K562 (cell line): ENCODE results near the gene FGGY. TPM values are rescaled to one million over a fixed set of nuclear protein-coding genes. Genes with fewer than 3 reads are reported as not detected.

Source experiments
- BCOR ChIP-seq: fragments of 450-650 bp; IDR thresholded peaks from 2 replicates; pipeline ENCODE4 v1.6.1; 2016
- CBFB ChIP-seq: sonication (generic); formaldehyde crosslinking; IDR thresholded peaks from 2 replicates; pipeline ENCODE4 v1.4.0; 2020; ENCODE audit warnings: mild to moderate bottlenecking, missing genetic modification reagents
- DNMT1 ChIP-seq: fragments of 450-650 bp; IDR thresholded peaks from 2 replicates; pipeline ENCODE4 v1.6.1; 2016; ENCODE audit warnings: antibody characterized with exemption, mild to moderate bottlenecking
- GATA2 ChIP-seq: sonication (generic); formaldehyde crosslinking; IDR thresholded peaks from 2 replicates; pipeline ENCODE4 v1.4.0; 2020; ENCODE audit warnings: mild to moderate bottlenecking, missing genetic modification reagents
- HDAC2 ChIP-seq: fragments of 450-650 bp; IDR thresholded peaks from 2 replicates; pipeline ENCODE4 v1.6.1; 2016; ENCODE audit warnings: mild to moderate bottlenecking
- KLF6 ChIP-seq: fragments of 250-450 bp; sonication (Bioruptor Pico); IDR thresholded peaks from 2 replicates; pipeline ENCODE4 v1.4.0; 2020; ENCODE audit warnings: mild to moderate bottlenecking, moderate library complexity, borderline replicate concordance
- NUFIP1 ChIP-seq: fragments of 450-650 bp; IDR thresholded peaks from 2 replicates; pipeline ENCODE4 v1.6.1; 2018; ENCODE audit not compliant: partially characterized antibody
- PURB ChIP-seq: sonication (generic); formaldehyde crosslinking; IDR thresholded peaks from 2 replicates; pipeline ENCODE4 v1.9.0; 2021; ENCODE audit warnings: low read depth, mild to moderate bottlenecking, missing genetic modification reagents
- RBM39 ChIP-seq: fragments of 200-400 bp; formaldehyde crosslinking; optimal IDR thresholded peaks from 2 replicates; pipeline ENCODE3; 2018; ENCODE audit warnings: low read depth, low read length
- SMAD4 ChIP-seq: fragments of 250-450 bp; sonication (Bioruptor Pico); conservative IDR thresholded peaks from 2 replicates; pipeline ENCODE4 v1.8.0; 2021; ENCODE audit warnings: inconsistent platforms, mild to moderate bottlenecking, moderate library complexity
- SMARCC2 ChIP-seq: fragments of 450-650 bp; IDR thresholded peaks from 2 replicates; pipeline ENCODE4 v1.6.1; 2017; ENCODE audit warnings: antibody characterized with exemption, moderate library complexity, mild to moderate bottlenecking, low read depth
- SP2 ChIP-seq: IDR thresholded peaks from 2 replicates; pipeline ENCODE4 v1.6.1; 2011; ENCODE audit warnings: mild to moderate bottlenecking, low read depth, low read length, moderate library complexity; ENCODE audit not compliant: poor library complexity, severe bottlenecking; ENCODE audit errors: extremely low read depth
- SRSF3 ChIP-seq: fragments of 200-400 bp; formaldehyde crosslinking; IDR thresholded peaks from 2 replicates; pipeline ENCODE4 v1.6.1; 2016; ENCODE audit warnings: mild to moderate bottlenecking, low read length, moderate library complexity; ENCODE audit not compliant: insufficient read depth
- TEAD4 ChIP-seq, 2 experiments: sonication (generic) in 1 of 2; formaldehyde crosslinking in 1 of 2; IDR thresholded peaks; 2 replicates each; pipeline versions ENCODE4 v1.6.1 to v1.8.0; 2012 to 2022; ENCODE audit warnings: borderline replicate concordance in 1 of 2, inconsistent platforms in 1 of 2, low read length in 1 of 2, mild to moderate bottlenecking in 1 of 2, missing genetic modification reagents in 1 of 2
- polyA plus RNA-seq, 8 experiments: library from polyadenylated mRNA; depleted of rRNA in 4 of 8; stranded (reverse) in 5 of 8; unstranded in 3 of 8; fragments of >200 nt; fragmentation: Nextera tagmentation in 2 of 8; fragmentation: Illumina TruSeq in 1 of 8; extraction: Ambion mirVana in 2 of 8; extraction: Trizol in 1 of 8; gene quantifications; 2 replicates each; pipeline versions ENCODE4 v1.2.1 to v1.2.3, GENCODE V29; 2011 to 2014; ENCODE audit warnings: inconsistent platforms in 1 of 8, missing spikeins in 1 of 8
- total RNA-seq, 7 experiments: library from RNA; depleted of rRNA in 6 of 7; stranded (reverse); fragments of >200 nt in 6 of 7; fragmentation: Illumina TruSeq in 2 of 7; extraction: Trizol in 2 of 7; gene quantifications; 2 replicates each; pipeline versions ENCODE4 v1.2.1 to v1.2.3, GENCODE V29; 2011 to 2021; ENCODE audit warnings: low replicate concordance in 1 of 7
- TF ChIP-seq, protein P1 (sequence below): fragments of 450-650 bp; IDR thresholded peaks from 2 replicates; pipeline ENCODE4 v1.6.1; 2016; ENCODE audit warnings: borderline replicate concordance
- TF ChIP-seq, protein P2 (sequence below), 2 experiments: fragments of 450-650 bp; IDR thresholded peaks; 2 replicates each; pipeline ENCODE4 v1.6.1; 2016; ENCODE audit warnings: mild to moderate bottlenecking in 2 of 2, borderline replicate concordance in 1 of 2, low read depth in 1 of 2, moderate library complexity in 1 of 2

Gene FGGY
- total and polyA plus RNA-seq, 9 of the 15 experiments (the other 6 are each of a cell fraction or from before 2014, with no cell fraction given), result 9.7 to 19.2 (median 12.6) TPM

DNA sequence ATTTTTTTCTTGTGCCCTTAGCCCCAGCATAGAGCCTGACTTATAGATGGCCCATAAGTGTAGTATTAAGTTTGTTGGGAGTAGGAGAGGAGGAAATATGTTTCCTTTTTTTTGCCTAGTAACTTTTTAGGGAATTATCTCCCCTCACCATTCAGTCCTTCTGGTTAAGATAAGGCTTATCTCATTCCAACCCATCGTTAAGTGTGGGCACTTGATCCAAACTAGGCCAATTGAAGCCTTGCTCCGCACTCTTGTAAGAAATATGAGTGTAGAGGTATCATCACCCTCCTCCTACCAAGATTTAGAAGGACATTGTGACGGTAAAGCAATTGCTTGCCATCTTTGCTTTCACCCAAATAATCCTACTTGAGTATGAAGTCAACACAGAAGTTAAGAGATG is 8.8 kb upstream of the FGGY start (continued):
- TF ChIP-seq, protein P1, sequence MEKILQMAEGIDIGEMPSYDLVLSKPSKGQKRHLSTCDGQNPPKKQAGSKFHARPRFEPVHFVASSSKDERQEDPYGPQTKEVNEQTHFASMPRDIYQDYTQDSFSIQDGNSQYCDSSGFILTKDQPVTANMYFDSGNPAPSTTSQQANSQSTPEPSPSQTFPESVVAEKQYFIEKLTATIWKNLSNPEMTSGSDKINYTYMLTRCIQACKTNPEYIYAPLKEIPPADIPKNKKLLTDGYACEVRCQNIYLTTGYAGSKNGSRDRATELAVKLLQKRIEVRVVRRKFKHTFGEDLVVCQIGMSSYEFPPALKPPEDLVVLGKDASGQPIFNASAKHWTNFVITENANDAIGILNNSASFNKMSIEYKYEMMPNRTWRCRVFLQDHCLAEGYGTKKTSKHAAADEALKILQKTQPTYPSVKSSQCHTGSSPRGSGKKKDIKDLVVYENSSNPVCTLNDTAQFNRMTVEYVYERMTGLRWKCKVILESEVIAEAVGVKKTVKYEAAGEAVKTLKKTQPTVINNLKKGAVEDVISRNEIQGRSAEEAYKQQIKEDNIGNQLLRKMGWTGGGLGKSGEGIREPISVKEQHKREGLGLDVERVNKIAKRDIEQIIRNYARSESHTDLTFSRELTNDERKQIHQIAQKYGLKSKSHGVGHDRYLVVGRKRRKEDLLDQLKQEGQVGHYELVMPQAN, result no peak
- TF ChIP-seq SP2, result no peak
- no peak for TF ChIP-seq CBFB (CRISPR knock-in tag)
- TF ChIP-seq, protein P2, sequence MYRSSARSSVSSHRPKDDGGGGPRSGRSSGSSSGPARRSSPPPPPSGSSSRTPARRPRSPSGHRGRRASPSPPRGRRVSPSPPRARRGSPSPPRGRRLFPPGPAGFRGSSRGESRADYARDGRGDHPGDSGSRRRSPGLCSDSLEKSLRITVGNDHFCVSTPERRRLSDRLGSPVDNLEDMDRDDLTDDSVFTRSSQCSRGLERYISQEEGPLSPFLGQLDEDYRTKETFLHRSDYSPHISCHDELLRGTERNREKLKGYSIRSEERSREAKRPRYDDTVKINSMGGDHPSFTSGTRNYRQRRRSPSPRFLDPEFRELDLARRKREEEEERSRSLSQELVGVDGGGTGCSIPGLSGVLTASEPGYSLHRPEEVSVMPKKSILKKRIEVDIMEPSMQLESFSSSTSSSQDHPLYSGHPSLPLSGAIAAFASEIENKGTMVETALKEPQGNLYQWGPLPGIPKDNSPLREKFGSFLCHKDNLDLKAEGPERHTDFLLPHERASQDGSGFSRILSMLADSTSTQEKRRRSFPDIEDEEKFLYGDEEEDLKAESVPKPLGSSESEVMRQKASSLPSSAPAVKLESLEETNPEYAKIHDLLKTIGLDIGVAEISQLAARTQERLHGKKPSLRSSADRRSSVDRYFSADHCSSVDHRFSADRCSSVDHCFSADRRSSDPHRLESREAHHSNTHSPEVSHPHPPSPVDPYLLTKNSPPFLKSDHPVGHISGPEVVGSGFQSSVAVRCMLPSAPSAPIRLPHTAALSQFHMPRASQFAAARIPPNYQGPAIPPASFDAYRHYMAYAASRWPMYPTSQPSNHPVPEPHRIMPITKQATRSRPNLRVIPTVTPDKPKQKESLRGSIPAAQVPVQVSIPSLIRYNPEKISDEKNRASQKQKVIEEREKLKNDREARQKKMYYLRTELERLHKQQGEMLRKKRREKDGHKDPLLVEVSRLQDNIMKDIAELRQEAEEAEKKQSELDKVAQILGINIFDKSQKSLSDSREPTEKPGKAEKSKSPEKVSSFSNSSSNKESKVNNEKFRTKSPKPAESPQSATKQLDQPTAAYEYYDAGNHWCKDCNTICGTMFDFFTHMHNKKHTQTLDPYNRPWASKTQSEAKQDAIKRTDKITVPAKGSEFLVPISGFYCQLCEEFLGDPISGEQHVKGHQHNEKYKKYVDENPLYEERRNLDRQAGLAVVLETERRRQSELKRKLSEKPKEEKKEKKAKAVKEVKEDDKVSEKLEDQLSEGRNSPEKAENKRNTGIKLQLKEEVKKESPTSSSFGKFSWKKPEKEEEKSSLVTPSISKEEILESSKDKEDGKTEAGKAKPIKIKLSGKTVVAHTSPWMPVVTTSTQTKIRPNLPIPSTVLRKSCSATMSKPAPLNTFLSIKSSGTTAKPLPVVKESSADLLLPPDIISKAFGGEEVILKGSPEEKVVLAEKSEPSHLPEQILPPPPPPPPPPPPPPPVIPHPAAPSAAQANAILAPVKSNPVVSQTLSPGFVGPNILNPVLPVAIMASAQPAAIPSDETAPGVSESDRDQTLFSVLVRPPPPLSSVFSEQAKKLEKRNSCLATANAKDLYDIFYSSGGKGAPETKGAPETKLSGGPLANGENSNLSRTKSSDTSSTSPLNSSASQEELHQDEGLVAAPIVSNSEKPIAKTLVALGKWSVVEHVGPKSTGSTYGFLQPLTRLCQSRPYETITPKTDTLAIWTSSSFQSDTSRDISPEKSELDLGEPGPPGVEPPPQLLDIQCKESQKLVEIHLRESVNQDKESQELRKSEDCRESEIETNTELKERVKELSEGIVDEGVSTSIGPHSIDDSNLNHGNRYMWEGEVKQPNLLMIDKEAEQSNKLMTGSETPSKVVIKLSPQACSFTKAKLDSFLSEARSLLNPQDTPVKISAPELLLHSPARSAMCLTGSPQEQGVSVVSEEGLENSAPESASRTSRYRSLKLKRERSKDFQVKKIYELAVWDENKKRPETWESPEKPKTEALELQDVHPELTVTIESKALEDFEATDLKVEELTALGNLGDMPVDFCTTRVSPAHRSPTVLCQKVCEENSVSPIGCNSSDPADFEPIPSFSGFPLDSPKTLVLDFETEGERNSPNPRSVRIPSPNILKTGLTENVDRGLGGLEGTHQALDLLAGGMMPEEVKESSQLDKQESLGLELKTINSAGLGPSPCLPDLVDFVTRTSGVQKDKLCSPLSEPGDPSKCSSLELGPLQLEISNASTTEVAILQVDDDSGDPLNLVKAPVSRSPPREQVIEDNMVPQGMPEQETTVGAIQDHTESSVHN (IDR thresholded peaks at IDR 0.05; ENCODE audit: borderline replicate concordance in 1 of 2, low read depth in 1 of 2), result no peak
- no peak for TF ChIP-seq SRSF3
- TF ChIP-seq GATA2 (CRISPR knock-in tag), result no peak; the same call in 1 of the 2 replicates
- TF ChIP-seq TEAD4 (IDR thresholded peaks at IDR 0.05; ENCODE audit: low read length), result peak; percentile 96
- no peak for TF ChIP-seq TEAD4 (CRISPR knock-in tag; IDR thresholded peaks at IDR 0.05; ENCODE audit: borderline replicate concordance)
- peak; percentile 75 for TF ChIP-seq SMAD4 (CRISPR knock-in tag)
- TF ChIP-seq HDAC2, result peak; percentile 79
- TF ChIP-seq KLF6, result no peak
- TF ChIP-seq SMARCC2, result peak; percentile 81
- no peak for TF ChIP-seq PURB (CRISPR knock-in tag)
- no peak for TF ChIP-seq RBM39
- TF ChIP-seq DNMT1, result no peak
- TF ChIP-seq BCOR, result 0 out of 2 replicates have a peak, but pooled peaks have one; percentile 35
- TF ChIP-seq NUFIP1, result no peak
